Measurements from ENCODE around the gene LACC1.

GRCh38 chr13:43831088-43831487 lies 48.6 kb upstream of the LACC1 start:
- no peak for TF ChIP-seq CTCF (IDR thresholded peaks at IDR 0.05)
- no peak for TF ChIP-seq EZH2 (IDR thresholded peaks at IDR 0.05; ENCODE audit: borderline replicate concordance, insufficient read depth, low read depth, low read length, poor library complexity, severe bottlenecking)

Measured in B cell (primary cell).